HG03571 (cell line): Measurements from ENCODE around the gene PEPD.

Experiments used
- ATAC-seq: cut with Tn5 transposase; IDR thresholded peaks from one replicate; pipeline ENCODE4 v1.9.1; 2021; ENCODE audit not compliant: unreplicated experiment

The PEPD gene

GRCh38 chr19:33370783-33371182 is 150.8 kb downstream of the PEPD start:
- no peak for ATAC-seq

- no peak for ATAC-seq
These were observed 153.3 kb downstream of the PEPD start for GRCh38 chr19:33368074-33368864.

DNA sequence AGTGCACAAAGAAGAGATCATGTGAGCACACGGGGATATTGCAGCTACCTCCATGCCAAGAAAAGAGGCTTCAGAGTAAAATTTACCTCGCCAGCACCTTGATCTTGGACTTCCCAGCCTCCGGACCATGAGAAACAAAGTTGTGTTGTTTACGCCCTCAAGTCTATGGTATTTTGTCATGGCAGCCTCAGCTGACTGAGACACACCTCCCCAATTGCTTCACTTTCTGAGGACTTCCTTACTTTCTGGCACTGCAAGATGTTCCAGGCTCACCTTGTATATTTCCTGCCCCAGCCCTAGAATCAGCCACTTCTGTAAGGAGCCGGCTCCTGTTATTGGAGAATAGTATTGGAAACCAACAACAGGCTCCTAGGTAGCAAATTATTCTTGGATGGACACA is 154.7 kb downstream of the PEPD start:
- no peak for ATAC-seq

- ATAC-seq, result no peak
These were observed 155.5 kb downstream of the PEPD start for GRCh38 chr19:33366127-33366526.

GRCh38 chr19:33365691-33366090 is 155.9 kb downstream of the PEPD start:
- ATAC-seq, result no peak

DNA sequence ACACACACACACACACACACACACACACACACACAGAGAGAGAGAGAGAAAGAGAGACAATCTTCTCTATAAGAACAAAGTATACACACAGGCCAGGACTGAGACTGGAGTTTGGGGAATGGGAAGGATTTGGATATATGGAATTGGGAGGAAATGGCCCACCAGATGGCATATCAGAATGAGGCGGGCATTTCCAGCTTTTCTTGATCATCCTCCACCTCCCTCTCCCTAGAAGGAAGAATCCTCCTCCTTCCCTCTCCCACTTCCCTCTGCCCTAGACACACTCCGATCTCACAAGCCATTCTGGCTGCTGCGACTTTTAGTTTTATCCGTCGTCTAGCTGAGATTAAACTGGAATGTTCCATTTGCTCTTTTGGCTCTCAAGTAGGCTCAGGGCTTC is 158.1 kb downstream of the PEPD start:
- no peak for ATAC-seq

GRCh38 chr19:33362508-33363228 is 158.9 kb downstream of the PEPD start:
- no peak for ATAC-seq

GRCh38 chr19:33359581-33359980 is 162.0 kb downstream of the PEPD start:
- ATAC-seq, result no peak

GRCh38 chr19:33358408-33358807 is 163.2 kb downstream of the PEPD start:
- ATAC-seq, result no peak

DNA sequence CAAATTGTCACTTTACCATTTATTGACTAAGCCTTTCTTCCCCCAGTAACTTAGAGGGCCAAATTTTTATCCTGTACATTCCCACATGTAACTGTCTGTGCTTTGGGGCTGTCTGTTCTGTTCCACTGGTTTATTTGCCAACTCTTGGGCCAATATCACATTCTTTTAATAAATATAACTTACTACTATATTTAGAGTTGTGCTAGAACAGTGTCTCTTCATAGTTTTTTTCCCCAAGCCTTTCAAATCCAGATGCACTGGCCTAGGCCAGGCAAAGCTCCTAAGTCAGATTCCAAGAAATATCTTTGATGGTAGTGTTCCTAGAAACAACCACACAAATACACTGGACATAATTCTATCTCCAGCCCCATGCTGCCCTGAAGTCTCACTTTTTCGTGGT is 164.0 kb downstream of the PEPD start:
- no peak for ATAC-seq

GRCh38 chr19:33355535-33355934 is 166.1 kb downstream of the PEPD start:
- no peak for ATAC-seq

- ATAC-seq, result no peak
These were observed 170.9 kb downstream of the PEPD start for GRCh38 chr19:33350538-33351309.

GRCh38 chr19:33349319-33350289 is 172.0 kb downstream of the PEPD start:
- no peak for ATAC-seq

- ATAC-seq, result no peak
These were observed 173.1 kb downstream of the PEPD start for GRCh38 chr19:33348301-33349010.

GRCh38 chr19:33347300-33347699 is 174.3 kb downstream of the PEPD start:
- ATAC-seq, result no peak

DNA sequence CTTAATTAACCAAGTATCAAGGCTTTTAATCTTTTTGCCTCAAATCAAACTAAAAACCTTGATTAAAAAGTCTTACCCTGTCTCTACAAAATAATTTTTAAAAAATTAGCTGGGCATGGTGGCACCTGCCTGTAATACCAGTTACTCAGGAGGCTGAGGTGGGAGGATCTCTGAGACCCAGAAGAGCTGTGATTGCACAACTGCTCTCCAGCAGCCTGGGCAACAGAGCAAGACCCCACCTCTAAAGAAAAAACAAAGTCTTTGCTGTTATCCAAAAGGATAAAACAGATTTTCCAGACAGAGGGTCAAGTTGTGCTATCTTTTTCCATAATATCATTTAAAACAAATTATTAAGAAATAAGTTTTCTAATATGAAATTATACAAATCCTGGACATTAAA is 174.9 kb downstream of the PEPD start:
- ATAC-seq, result no peak

DNA sequence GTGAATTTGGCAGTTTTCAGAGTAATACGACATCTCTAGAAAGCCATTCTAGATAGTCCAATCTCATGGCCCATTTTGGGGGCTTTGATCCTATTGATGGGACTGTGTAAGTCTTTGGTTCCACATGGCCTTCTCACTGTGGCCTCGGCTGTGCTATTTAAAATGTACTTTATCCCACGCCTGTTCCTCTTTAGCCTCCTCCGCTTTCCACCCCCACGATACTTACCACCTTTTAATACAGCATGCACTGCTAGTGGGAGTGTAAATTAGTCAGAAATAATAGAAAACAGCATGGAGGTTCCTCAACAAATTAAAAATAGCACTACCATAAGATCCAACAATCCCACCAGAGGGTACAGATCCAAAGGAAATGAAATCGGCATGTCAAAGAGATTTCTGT is 176.4 kb downstream of the PEPD start:
- no peak for ATAC-seq

GRCh38 chr19:33344573-33344925 is 177.0 kb downstream of the PEPD start:
- ATAC-seq, result no peak

DNA sequence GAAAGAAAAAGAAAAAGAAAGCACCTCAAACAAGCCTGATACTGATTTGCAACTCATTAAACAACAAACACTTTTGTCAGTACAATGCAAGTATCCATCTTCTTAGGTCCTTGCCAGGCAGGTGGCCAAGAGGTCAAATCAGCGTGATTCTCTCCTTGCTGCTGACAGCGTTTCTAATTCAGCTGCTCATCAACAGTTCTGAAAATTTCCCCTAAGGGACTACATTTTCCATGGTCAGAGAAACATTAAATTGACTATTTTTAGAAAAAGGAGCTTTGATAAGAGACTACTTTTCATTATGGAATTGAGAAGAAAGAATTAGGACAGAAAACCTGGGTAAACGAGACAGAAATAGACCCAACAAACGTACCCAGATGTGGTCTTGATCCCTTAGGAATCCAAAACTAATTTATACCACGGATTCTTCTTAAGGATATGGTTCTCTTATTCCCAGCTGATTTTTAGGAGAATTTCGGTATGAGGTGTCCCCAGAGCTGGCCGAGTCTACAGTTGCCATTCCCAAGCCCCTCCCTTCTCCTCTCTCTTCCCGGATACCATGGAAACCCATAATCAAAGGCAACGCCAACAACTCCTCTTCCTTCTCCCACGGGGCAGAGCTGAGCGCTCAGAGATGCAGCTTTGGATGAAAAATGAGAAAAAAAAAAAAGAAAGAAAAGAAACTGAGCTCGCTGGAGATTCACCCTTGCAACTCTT is 177.6 kb downstream of the PEPD start:
- no peak for ATAC-seq
